GM18858 (cell line): ENCODE results near the gene MARCHF6.

Source experiments
- ATAC-seq: cut with Tn5 transposase; IDR thresholded peaks from one replicate; pipeline ENCODE4 v1.9.1; 2021; ENCODE audit not compliant: unreplicated experiment

The MARCHF6 gene

GRCh38 chr5:10353241-10354047 lies at the start of gene MARCHF6:
Gene MARCHF6 (plus strand): TSS chr5:10353695. CDS start chr5:10353899, 204 bp downstream.
- ATAC-seq, result peak; percentile 77

- no peak for ATAC-seq
Measured at GRCh38 chr5:10303699-10304170, 49.8 kb upstream of the MARCHF6 start.

GRCh38 chr5:10304932-10305331 lies 48.6 kb upstream of the MARCHF6 start:
- ATAC-seq, result no peak

- no peak for ATAC-seq
Measured at GRCh38 chr5:10306114-10306513, 47.4 kb upstream of the MARCHF6 start.

- ATAC-seq, result no peak
Measured at GRCh38 chr5:10306806-10307205, 46.7 kb upstream of the MARCHF6 start.

GRCh38 chr5:10307206-10308148 lies 46.0 kb upstream of the MARCHF6 start, which contains the start of gene CMBL:
Gene CMBL (minus strand): TSS chr5:10307902. CDS start chr5:10290762, 17,140 bp downstream.
- ATAC-seq, result peak; percentile 57

GRCh38 chr5:10308844-10309243 lies 44.7 kb upstream of the MARCHF6 start:
- no peak for ATAC-seq

GRCh38 chr5:10310066-10310779 lies 43.3 kb upstream of the MARCHF6 start:
- ATAC-seq, result no peak

- peak; percentile 64 for ATAC-seq
Measured at GRCh38 chr5:10310835-10311570, 42.5 kb upstream of the MARCHF6 start.

- no peak for ATAC-seq
Measured at GRCh38 chr5:10311595-10312425, 41.7 kb upstream of the MARCHF6 start.

GRCh38 chr5:10315201-10315600 lies 38.3 kb upstream of the MARCHF6 start:
- ATAC-seq, result no peak

- ATAC-seq, result no peak
Measured at GRCh38 chr5:10315824-10316509, 37.5 kb upstream of the MARCHF6 start.

- peak; percentile 69 for ATAC-seq
Measured at GRCh38 chr5:10317825-10318682, 35.4 kb upstream of the MARCHF6 start.

GRCh38 chr5:10319202-10319851 lies 34.2 kb upstream of the MARCHF6 start:
- no peak for ATAC-seq

- ATAC-seq, result no peak
Measured at GRCh38 chr5:10320793-10321192, 32.7 kb upstream of the MARCHF6 start.

- ATAC-seq, result no peak
Measured at GRCh38 chr5:10321882-10322281, 31.6 kb upstream of the MARCHF6 start.
